Fibroblast of the aortic adventitia (primary cell): ENCODE data around the gene ST14. TPM values are rescaled to one million over a fixed set of nuclear protein-coding genes. Genes with fewer than 3 reads are reported as not detected.

Experiments used
- DNase-seq: peaks from one replicate; pipeline ENCODE4 v3.0.0-alpha.2; 2010; ENCODE audit warnings: low read depth
- H3K4me3 ChIP-seq: 2 replicates; pipeline ENCODE4 v1.5.1; 2011; ENCODE audit warnings: low read depth, mild to moderate bottlenecking, control low read depth, low read length, moderate library complexity
- CTCF ChIP-seq: IDR thresholded peaks from 2 replicates; pipeline ENCODE4 v1.5.1; 2011; ENCODE audit warnings: mild to moderate bottlenecking, low read length, control low read depth, inconsistent platforms; ENCODE audit not compliant: insufficient read depth
- total RNA-seq: library from RNA; depleted of rRNA; stranded (reverse); fragments of >200 nt; gene quantifications from 2 replicates; pipeline ENCODE4 v1.2.3, GENCODE V29; 2012; ENCODE audit warnings: low replicate concordance

ST14 gene
- 0.09 TPM in 1 of 2 replicates, not detected in the other for total RNA-seq

DNA sequence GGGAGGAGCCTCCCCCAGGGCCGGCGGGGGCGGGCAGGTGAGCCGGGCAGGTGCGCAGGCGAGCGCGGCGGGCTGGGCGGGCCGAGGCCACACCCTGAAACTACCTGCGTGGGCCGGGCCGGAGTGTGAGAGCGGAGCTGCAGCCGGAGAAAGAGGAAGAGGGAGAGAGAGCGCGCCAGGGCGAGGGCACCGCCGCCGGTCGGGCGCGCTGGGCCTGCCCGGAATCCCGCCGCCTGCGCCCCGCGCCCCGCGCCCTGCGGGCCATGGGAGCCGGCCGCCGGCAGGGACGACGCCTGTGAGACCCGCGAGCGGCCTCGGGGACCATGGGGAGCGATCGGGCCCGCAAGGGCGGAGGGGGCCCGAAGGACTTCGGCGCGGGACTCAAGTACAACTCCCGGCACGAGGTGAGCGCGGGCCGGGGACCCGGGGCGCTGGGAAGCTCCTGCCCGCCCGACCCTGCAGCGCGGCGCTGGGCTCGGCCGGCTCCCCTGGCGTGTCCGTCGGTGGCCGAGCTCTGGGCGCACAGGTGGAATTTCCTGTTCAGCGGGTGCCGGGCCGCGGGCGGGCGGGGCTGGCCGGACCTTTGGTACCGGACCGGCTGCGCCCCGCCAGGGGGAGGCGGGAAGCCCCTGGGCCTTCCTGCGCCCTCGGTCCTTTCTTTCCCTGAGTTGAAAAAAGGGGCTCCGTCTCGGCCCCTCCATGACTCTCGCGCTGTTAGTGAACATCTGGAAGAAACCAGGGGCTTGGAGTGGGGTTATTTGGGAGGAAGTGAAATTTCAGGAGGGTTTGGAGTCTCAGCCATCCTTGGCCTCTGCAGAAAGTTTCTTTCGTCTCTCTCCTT is at the start of gene ST14:
Gene ST14, plus strand, starts transcription at position 126 of the 841 bp plus-strand sequence. Its CDS starts 198 bp downstream, at position 324.
- no peak for TF ChIP-seq CTCF
- DNase-seq, result no peak
- H3K4me3 ChIP-seq, result no peak within 1 kb of the TSS

DNA sequence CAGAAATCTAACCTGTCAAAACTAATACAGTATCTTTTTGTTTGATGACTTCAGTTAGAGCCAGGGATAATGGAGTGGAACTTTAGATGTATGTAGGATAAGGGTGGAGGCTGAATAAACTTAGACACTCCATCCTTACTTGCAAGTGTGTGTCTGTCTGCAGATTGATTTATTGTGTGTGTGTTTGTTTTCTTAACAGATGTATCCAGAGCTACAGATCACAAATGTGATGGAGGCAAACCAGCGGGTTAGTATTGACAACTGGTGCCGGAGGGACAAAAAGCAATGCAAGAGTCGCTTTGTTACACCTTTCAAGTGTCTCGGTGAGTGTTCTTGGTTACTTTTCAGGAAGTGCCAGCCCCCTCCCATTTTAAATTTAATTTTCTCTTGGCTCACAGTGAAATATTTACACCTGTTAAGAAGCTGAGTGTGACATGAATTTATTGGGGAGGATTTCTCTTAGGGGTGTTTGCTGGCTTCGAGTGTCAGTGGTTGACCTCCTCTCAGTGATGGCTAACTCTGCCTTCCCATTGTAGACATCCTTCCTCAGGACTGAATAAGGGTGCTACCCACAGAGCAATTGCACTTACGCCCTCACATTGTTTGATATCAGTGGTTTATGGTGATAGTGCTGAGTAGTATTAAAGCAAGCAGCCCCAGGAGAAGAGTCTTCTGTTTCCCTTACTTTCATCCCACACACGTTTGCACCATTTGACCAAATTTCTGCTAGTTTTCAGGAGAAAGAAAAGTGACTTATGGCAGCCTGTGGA is 49.1 kb upstream of the ST14 start:
- TF ChIP-seq CTCF, result no peak
- no peak for DNase-seq
- no peak overlapping the region for H3K4me3 ChIP-seq

- no peak overlapping the region for H3K4me3 ChIP-seq
- no peak for DNase-seq
- TF ChIP-seq CTCF, result no peak
Measured at GRCh38 chr11:130112071-130112830, 47.3 kb upstream of the ST14 start.

DNA sequence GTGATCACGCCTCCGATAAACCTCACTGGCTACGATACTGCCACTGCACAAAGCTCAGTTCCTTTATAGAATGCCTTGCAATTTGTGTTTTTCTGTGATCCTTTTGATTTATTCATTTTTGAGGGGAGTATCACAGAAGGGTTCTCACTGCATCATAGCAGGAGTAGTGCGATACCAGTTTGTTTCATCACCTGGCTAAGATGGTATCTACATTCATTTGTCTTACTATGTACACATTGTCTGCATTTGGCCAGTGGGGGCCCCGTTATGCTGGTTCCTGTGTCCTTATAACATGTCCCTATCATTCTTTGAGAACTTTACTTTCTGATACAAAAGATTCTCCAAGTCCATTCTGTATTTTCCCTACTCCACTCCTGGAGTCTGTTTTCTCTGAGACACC is 45.3 kb upstream of the ST14 start:
- TF ChIP-seq CTCF, result no peak
- H3K4me3 ChIP-seq, result no peak overlapping the region
- no peak for DNase-seq

DNA sequence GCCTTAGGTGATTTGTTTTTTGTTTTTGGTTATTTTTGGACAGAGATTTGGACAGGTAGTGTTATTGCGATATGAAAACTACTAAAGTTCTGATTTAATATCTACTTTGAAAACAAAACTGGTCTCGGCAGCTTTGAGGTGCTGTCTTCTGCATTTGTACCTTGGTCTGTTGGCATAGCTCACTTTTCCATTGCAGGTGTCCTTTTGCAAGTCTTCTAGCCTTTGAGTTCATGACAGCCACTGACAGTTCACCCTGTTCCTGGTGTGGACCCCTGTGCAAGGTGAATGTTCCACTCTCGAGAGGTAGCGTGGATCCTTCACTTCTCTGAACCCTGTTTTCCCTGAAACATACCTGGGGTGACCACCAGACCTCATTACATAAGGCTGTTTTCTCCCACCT is 44.9 kb upstream of the ST14 start:
- DNase-seq, result no peak
- H3K4me3 ChIP-seq, result no peak overlapping the region

More for the DNA sequence above, 44.9 kb upstream of the ST14 start:
- no peak for TF ChIP-seq CTCF
